HG02623 (cell line): ENCODE measurements around the gene PECR.
A peak's percentile ranks its signal among the peaks of the same experiment; 100 is the strongest.
"Not testable (repeated sequence)": the region's sequence is repeated elsewhere in the genome, so short reads cannot be mapped to it uniquely, and the experiment has no call there.

Source experiments
- ATAC-seq: cut with Tn5 transposase; IDR thresholded peaks from one replicate; pipeline ENCODE4 v1.9.1; 2021; ENCODE audit warnings: moderate library complexity; ENCODE audit not compliant: unreplicated experiment

Gene PECR

DNA sequence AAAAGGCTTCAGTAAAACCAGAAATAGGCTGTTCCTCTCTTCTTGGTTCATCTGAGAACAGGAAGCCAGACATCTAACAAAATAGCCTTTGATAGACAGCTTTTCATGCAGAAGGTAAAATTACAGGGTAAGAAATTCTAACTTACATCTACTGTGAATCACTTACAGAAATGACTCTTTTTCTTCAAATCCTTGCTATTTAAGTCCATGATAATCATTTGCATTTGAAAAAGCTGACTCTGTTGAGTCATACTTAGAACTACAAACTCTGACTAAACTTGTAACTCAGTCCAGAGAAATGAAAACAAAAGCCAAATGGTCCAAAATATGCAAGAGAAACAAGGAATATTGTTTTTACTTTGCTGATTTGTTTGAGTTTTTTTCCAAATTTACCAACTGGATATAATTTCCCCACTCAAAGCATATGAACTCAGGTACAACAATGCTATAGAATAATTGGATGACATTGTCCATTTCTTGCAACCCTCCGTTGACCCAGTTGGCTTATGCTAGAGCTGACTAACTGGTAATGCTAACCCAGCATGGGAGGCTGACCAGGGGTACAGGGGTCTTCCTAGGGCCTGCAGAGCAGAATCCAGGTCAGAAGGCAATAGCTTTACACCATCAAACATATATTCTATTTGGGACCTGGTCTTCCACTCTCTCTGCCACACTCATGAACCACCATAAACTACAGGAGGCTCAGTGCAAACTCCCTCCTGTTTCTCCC, 49.5 kb downstream of the PECR start:
- ATAC-seq = peak; percentile 76

- no peak for ATAC-seq
These were observed 51.4 kb downstream of the PECR start for GRCh38 chr2:216030216-216030615.

DNA sequence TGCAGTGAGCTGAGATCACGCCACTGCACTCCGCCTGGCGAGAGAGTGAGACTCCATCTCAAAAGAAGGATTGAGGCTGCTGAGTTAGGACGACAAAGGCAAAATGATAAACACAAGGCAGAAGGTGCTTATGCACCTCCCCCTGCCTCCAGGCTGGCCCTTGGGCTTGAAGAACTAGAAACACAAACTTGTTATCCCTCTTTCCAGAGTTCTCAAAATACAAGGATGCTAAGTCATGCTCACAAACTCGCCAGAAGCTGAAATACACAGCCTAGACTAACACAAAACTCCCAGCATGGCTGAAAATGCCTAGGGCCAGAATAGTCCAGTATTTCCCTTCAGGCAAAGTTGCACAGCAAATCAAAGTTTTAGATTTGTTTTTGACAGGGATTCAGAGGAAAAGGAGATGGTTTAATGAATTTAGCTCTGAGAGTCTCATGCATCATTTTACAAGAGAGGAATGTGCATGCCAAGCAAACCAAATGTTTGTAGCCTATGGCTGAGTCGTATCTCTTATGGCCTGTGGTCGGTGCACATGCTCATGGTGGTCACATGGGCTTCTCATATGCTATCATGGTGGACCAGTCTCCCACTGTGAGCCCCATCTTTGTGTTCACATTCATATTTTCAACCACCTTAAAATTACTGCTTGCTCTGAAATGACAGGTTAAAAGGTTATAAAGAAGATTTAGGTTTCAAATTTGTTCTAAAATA, 52.0 kb downstream of the PECR start:
- ATAC-seq = no peak

DNA sequence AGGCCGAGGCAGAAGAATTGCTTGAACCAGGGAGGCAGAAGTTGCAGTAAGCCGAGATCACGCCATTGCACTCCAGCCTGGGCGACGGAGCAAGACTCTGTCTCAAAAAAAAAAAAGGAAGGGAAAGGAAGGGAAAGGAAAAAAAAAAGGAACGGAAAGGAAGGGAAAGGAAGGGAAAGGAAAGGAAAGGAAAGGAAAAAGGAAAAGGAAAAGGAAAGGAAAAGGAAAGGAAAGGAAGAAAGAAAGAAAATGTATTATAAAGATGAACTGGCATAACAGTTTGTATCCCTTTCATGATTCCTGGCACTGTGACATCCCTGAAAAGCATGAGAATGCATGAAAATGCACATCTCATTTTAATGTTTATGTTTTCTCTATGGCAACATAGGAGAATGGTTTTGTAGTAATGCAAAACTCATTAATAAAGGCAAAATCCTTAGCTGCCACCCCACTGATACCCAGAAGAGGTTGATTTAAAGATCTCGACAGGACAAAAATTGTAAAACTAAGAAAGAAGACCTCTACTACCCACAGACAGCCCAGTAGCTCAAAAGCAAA, 56.8 kb downstream of the PECR start:
- ATAC-seq = no peak

- ATAC-seq = peak; percentile 89
These were observed 58.5 kb downstream of the PECR start for GRCh38 chr2:216023055-216023648.

- no peak for ATAC-seq
These were observed 59.6 kb downstream of the PECR start for GRCh38 chr2:216021768-216022565.

GRCh38 chr2:216018709-216019108, 62.9 kb downstream of the PECR start:
- no peak for ATAC-seq

GRCh38 chr2:216017365-216017764, 64.2 kb downstream of the PECR start:
- no peak for ATAC-seq

- no peak for ATAC-seq
These were observed 65.0 kb downstream of the PECR start for GRCh38 chr2:216016581-216016980.

DNA sequence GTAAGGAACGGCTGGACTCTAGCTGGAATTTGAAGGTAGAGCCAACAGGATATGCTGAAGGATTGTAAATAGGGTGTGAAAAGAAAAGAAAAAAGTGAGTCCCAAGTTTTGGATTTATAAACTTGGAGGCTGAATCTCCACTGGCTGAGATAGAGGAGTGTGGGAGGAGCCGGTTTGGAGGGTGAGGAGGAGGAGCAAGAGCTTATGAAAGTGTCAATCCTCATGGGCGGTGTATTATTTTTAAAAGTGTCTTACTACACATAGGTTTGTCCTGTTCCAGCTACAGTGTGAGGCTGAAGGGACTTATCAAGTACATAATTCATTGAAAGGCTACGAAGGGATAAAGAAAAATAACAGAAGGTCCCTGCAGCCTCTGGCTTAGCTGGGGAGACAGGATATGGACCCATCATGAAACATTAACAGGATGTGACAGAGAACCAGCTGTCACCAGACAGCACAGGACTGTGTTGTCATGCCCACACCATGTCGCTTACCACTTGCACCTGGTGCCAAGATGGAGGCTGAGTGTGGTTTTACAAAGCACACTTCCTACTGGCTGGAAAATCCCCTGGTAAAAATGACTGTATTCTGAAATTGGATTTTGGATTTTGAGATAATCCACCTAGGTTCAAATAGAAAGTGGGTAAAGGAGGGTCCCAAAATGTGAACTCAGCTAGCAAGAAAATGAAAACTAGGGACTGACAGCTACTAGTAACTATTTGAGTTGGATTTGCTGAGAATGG, 65.7 kb downstream of the PECR start:
- ATAC-seq = peak; percentile 80

- ATAC-seq = no peak
These were observed 66.6 kb downstream of the PECR start for GRCh38 chr2:216014986-216015385.

GRCh38 chr2:216014006-216014405, 67.6 kb downstream of the PECR start:
- ATAC-seq = no peak

DNA sequence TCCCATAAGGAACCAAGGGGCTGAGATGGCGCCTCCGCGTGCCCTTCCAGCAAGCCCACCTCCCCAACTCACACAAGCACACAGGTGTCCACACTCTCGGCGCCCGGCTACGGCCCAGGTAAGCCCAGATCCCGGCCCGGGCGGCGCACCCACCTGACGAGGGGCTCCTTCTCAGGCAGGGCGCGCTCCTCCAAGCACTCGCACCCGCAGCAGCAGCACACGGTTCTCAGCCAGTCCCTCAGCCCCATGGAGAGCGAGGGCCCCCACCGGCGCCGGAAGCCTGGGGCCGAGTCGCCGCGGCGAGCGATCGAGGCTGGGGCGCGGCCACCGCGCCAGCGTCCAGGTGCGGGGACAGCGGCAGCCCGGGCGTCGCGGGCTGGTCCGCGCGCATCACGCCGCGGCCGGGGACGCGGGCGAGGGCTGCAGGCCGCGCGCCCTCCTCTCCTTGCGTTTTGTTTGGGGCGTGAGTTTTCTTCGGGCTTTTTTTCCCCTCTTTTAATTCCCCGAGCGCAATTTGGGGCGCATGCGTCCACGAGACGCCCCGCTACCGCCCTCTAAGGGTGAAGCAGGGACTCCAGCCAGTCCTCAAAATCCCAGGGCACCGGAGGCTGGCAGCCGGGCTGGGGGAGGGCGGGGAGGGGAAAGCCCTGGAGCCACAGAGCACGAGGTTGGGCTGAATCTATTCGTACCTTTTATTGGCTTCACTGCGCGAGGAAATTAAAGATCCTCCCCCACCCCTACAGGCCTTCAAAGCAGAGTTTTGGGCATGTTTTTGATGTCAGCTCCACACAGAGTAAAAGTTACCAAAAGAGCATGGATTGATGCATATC, 68.3 kb downstream of the PECR start, which contains the start of gene MREG:
MREG (minus strand) TSS at position 472 of the 830 bp plus-strand sequence; CDS start at position 248, 224 bp downstream.
- ATAC-seq = peak; percentile 46

DNA sequence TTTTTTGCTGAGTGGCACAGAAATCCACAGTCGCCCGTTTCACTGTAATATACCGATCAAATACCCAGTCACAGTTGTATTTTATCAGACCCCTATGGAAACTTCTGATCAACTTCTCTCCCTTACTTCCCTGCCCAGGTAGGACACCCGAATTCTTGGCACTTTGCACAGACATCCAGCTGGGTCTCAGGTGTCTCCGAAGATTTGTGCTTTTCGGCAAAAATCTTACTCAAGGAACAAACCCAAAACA, 68.9 kb downstream of the PECR start:
- ATAC-seq = no peak

GRCh38 chr2:216012133-216012829, 69.3 kb downstream of the PECR start:
- no peak for ATAC-seq

- ATAC-seq = not testable (repeated sequence)
These were observed 72.4 kb downstream of the PECR start for GRCh38 chr2:216009215-216009614.

GRCh38 chr2:216008387-216008786, 73.2 kb downstream of the PECR start:
- ATAC-seq = no peak

DNA sequence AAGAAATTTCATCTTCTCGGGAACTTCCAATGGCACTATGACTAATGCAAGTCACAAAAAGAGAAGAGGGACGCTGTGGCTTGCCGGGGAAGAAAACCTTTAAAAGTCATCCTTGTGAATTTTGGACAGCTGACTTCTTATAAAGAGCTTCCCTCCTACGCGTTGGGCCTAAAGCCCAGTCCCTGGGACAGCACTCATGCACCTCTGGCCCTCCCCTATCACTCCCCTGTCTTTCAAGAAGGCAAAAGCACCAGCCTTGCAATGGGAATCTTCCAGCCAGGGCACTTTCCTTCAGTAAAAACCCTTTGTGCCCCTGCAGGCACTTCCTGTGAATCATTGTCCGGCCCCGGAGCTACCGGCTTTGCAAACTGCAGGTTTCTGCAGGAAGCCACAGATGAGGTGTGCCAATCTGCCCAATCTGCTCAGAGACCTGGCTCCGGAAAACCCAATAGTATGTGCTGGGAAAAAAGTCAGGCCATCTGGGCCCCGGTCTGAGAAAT, 75.4 kb downstream of the PECR start:
- ATAC-seq = peak; percentile 38
